Activated T-helper 1 cell treated with anti-CD3 and anti-CD28 coated beads, Interleukin-2, amount 50 U/mL, for 16 hours (primary cell): ENCODE measurements around the gene ZIM2.

Experiments
- DNase-seq, 2 donors: peaks; one replicate each; pipeline ENCODE4 v3.0.0-alpha.2; 2020; ENCODE audit warnings: low read depth in 1 of 2, low spot score in 1 of 2

Gene ZIM2

DNA sequence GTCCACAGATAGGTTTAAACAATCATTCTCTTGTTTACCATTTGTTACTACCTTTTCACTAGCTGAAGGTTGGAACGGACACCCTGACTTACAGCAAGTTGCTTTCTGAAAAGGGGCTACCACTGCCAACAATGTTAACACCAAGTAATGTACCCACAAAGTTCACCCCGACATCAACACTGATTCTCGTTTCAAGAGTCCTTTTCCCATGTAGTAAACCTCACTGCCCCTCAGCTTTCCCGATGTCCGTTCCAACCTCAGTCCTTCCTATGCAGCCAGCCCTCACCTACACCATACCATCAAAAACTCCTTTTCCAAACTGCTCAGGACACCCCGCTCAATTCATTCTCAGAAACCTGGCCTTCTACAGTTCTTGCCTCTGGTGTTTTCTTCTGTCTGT, 29.0 kb downstream of the ZIM2 start:
- no peak for DNase-seq

DNA sequence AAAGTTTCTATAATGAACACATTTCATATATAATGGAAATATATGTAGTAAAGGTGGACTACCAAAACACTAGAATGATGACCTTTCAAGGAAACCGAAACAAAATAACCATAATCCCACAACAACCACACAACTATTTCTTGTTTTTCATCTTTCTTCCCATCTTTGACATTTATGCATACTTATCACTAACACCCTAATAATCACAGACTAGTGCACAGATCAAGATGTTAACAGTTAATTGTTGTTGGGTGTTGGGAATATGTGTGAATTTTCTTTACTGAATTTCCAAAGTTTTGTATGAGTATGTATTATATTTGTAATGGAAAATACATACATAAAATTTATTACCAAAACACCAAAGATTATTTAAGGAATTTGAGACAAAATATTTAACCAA, 30.3 kb downstream of the ZIM2 start:
- no peak for DNase-seq

DNA sequence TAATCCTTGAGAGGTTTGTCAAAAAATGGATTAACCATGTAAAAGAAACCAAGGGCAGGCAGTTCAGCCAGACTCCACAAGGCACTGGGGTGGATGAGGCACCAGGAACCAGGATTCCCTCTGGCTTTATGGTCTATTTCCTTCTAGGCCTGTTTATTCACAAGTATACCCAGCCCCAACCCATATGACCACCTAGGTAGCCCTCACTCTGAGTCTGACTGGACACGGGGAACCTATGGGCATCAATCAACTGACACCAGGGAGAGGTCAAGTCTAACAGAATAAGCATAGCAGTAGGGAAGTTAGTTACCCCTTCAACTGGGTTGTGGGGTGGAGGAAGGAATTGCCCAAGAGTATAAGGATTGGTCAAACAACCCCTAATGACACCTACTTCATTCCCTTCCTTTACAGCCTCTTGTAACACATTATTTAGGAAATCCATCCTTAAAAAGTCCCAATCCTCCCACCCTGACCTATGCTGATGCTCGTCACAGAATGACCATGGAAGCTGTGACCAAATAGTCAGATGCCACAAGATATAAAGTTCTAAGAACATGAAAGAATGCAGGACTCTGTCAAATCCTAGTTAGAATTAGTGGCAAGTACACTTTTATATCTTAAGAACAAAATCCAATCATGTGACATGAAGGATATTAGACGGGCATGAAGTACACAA, 31.7 kb downstream of the ZIM2 start:
- no peak for DNase-seq

DNA sequence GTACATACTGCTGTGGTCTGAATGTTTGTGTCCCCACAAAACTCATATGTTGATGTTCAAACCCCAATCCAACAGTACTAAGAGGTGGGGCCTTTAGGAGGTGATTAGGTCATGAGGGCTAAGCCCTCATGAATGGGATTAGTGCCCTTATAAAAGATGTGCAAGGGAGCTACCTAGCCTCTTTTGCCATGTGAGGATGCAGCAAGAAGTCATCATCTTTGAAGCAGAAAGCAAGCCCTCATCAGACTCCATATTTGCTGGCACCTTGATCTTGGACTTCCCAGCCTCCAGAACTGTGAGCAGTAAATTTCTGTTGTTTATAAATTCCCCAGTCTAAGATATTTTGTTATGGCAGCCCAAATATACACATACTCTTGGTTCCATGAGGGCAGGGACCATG, 33.9 kb downstream of the ZIM2 start:
- no peak for DNase-seq

DNA sequence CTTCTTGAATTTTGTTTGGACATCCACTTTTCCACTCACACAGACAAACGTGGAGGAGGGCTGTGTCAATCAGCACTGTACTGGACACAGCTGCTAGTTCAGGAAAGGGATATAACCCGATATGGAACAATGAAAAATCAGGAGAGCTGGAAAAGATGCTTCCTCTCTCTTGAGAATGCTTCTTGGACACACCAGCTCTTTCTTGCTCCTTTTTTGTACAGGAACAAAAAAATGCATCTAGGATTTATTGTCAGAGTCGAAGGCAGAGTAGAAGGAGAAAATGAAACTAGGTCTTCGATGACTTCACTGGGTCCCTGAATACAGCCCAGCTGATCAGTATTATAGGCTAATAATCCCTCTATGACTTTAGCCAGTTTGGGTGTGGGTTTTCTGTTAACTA, 62.2 kb downstream of the ZIM2 start:
- DNase-seq = no peak

GRCh38 chr19:56769650-56770049, 70.9 kb downstream of the ZIM2 start:
- DNase-seq = no peak

DNA sequence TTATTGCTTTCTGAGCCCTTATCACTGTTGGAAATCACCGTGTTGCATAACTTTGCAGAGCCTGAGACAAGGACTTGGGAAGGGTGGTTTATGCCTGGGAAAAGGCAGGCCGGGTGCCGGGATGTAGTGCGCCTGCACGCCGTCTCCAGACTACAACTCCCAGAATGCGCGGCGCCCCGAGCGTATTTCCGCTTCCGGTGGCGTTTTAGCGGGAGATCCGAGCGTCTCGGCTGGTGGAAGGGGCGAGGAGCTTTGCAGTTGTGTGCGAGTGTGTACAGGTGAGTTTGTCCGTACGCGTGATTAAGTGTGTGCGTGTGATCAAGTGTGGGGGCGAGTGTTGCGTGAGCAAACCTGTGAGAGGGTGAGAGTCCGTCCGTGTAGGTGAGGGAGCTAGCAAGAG, 75.4 kb downstream of the ZIM2 start:
- DNase-seq = no peak

GRCh38 chr19:56764196-56764695, 76.3 kb downstream of the ZIM2 start:
- no peak for DNase-seq

GRCh38 chr19:56760842-56761241, 79.7 kb downstream of the ZIM2 start:
- no peak for DNase-seq

GRCh38 chr19:56759531-56759930, 81.0 kb downstream of the ZIM2 start:
- DNase-seq = no peak

DNA sequence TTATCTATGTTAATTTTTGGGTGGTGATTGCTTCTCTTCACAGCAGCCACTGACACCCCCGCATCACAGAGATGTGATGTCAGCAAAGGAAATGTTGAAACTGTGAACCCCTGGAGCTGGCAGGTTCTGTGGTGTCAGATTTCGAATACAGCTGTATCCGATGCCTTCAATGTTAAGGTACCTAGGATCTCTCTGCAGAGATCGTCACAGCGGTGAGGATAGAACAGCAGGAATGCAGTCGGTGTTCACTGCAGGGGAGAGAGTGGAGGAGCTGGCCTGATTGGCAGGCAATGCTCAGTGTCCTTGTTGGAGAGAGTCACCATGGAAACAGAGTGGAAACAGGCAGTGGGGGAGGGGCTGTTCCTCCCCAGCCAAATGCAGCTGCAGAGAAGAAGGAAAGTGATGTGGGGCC, 89.4 kb downstream of the ZIM2 start:
- no peak for DNase-seq

- DNase-seq = no peak
Observed at GRCh38 chr19:56750658-56751057, 89.9 kb downstream of the ZIM2 start.

- DNase-seq = no peak
Observed at GRCh38 chr19:56748378-56748777, 92.1 kb downstream of the ZIM2 start.

- no peak for DNase-seq
Observed at GRCh38 chr19:56746367-56746766, 94.2 kb downstream of the ZIM2 start.

DNA sequence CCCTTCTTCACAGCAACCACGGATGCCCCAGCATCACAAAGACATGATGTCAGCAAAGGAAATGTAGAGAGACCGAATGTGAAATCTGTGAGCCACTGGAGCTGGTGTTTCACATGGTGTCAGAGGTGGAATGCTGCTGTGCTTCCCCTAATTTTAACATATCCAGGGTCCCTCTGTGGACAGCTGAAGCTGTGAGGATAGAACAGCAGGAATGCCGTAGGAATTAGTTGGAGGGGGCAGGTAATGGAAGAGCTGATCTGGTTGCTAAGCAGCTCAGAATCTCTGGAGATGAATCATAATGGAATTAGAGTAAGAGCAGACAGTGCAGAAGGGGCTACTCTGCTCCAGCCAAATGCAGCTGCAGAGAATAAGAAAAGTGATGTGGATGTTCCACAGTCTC, 100.0 kb downstream of the ZIM2 start:
- DNase-seq = no peak

DNA sequence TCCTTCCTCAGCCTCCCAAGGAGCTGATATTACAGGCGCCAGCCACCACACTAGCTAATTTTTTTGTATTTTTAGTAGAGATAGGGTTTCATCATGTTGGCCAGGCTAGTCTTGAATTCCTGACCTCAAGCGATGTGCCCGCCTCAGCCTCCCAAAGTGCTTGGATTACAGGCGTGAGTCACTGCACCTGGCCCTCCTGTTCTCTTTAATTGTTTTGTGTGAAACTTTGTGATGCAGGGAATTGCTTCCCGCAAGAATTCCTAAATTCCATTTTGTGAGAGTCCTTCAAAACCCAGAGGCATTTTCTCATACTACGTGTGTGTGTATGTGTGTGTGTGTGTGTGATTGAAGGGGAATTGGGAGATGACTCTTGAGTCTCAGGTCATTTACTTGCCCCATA, 104.0 kb downstream of the ZIM2 start:
- no peak for DNase-seq

GRCh38 chr19:56732976-56733375, 107.5 kb downstream of the ZIM2 start:
- DNase-seq = no peak

- no peak for DNase-seq
Observed at GRCh38 chr19:56727677-56728076, 112.8 kb downstream of the ZIM2 start.

- no peak for DNase-seq
Observed at GRCh38 chr19:56725829-56726424, 114.6 kb downstream of the ZIM2 start.
